Left lung (tissue), 10 donors: Measurements from ENCODE around the gene MGAT5B. TPM values are rescaled to one million over a fixed set of nuclear protein-coding genes. Genes with fewer than 3 reads are reported as not detected.

Source experiments
- ATAC-seq: fragments of 200-7000 bp; cut with Tn5 transposase; one replicate; pipeline ENCODE4 v1.9.1; 2020; ENCODE audit warnings: moderate library complexity
- DNase-seq, 4 donors: peaks; one replicate each; pipeline ENCODE4 v3.0.0-alpha.2; 2013 to 2020
- H3K27ac ChIP-seq, 2 donors: fragments of 200-600 bp; sonication (generic) in 1 of 2; one replicate each; pipeline versions ENCODE4 v1.5.0 to v1.8.0; 2020 to 2021
- H3K27me3 ChIP-seq, 2 donors: fragments of 200-600 bp; sonication (generic) in 1 of 2; one replicate each; pipeline versions ENCODE4 v1.5.0 to v1.8.0; 2020 to 2021
- H3K36me3 ChIP-seq, 2 donors: fragments of 200-600 bp; sonication (generic) in 1 of 2; one replicate each; pipeline versions ENCODE4 v1.5.0 to v1.8.0; 2020 to 2021
- H3K4me1 ChIP-seq, 2 donors: fragments of 200-600 bp; one replicate each; pipeline ENCODE4 v1.8.0; 2021
- H3K4me3 ChIP-seq, 2 donors: fragments of 200-600 bp; sonication (generic) in 1 of 2; one replicate each; pipeline versions ENCODE4 v1.5.0 to v1.8.0; 2020 to 2021; ENCODE audit warnings: mild to moderate bottlenecking in 1 of 2
- H3K9me3 ChIP-seq, 2 donors: fragments of 200-600 bp; sonication (generic) in 1 of 2; one replicate each; pipeline versions ENCODE4 v1.5.0 to v1.8.0; 2020 to 2021
- CTCF ChIP-seq, 2 donors: fragments of 200-600 bp; sonication (generic) in 1 of 2; IDR thresholded peaks; one replicate each; pipeline versions ENCODE4 v1.5.0 to v1.8.0; 2021; ENCODE audit warnings: antibody characterized with exemption in 2 of 2
- intact Hi-C, 2 donors: fragments of 100-400 bp; cut with DNase I; formaldehyde crosslinking; loops; one replicate each; pipeline versions ENCODE4 v1.11.2 to v1.14.2; 2022
- polyA plus RNA-seq, 6 donors: library from polyadenylated mRNA; unstranded; fragments of 120-200 nt; gene quantifications; one replicate each; pipeline ENCODE4 v1.2.1, GENCODE V29; 2013; ENCODE audit not compliant: insufficient read length in 6 of 6
- total RNA-seq, 2 donors: library from RNA; stranded (reverse); fragmentation: NEBNext Ultra II Directional; extraction: Animal tissue kit (Norgen Biotek cat#: 25700); gene quantifications; one replicate each; pipeline ENCODE4 v1.2.1, GENCODE V29; 2021
- donor health status: DM: no; HTN: yes; CAD: no.
- donor health status: DM: no; HTN: no; CAD: no.

Gene MGAT5B
- total and polyA plus RNA-seq, 8 donors, result 1.0 to 1.9 (median 1.3) TPM

GRCh38 chr17:76872221-76872873 is 4.1 kb downstream of the MGAT5B start:
- H3K27ac ChIP-seq, result no peak overlapping the region
- intact Hi-C loops, result no loop called here
- H3K4me1 ChIP-seq, result peaks cover 0 to 21% of the 10 kb centered on the region in 2 donors
- ATAC-seq (no peak), DNase-seq (no peak)
- no peak overlapping the region for H3K4me3 ChIP-seq
- H3K9me3 ChIP-seq, result peaks cover 0 to 7% of the 10 kb centered on the region in 2 donors
- peaks cover 27 to 58% of the 10 kb centered on the region in 2 donors for H3K27me3 ChIP-seq
- H3K36me3 ChIP-seq, result no peaks in the 10 kb centered on the region
- no peak for TF ChIP-seq CTCF (IDR thresholded peaks at IDR 0.05)

DNA sequence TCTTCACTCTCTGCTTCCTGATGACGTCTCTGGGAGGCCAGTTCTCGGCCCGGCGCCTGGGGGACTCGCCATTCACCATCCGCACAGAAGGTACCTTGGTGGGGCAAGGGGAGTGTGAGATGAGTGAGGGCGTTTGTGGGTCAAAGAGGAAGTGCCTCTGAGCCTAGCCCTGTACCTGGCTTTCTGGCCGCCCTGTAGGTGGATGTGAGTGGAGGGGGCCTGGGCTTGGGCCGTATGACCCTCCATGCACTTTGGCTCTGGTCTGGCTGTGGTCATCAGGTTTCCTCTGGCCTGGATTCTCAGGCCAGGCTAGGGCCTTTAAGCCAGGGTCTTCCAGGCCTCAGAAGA is 4.6 kb downstream of the MGAT5B start:
- peaks cover 27 to 54% of the 10 kb centered on the region in 2 donors for H3K27me3 ChIP-seq
- peaks cover 0 to 7% of the 10 kb centered on the region in 2 donors for H3K9me3 ChIP-seq
- no peak for TF ChIP-seq CTCF (IDR thresholded peaks at IDR 0.05)
- no peak for ATAC-seq
- H3K4me1 ChIP-seq, result peaks cover 0 to 16% of the 10 kb centered on the region in 2 donors
- H3K4me3 ChIP-seq, result no peak overlapping the region
- H3K27ac ChIP-seq, result no peak overlapping the region
- H3K36me3 ChIP-seq, result no peaks in the 10 kb centered on the region
- intact Hi-C loops, result no loop called here
- DNase-seq, result no peak

DNA sequence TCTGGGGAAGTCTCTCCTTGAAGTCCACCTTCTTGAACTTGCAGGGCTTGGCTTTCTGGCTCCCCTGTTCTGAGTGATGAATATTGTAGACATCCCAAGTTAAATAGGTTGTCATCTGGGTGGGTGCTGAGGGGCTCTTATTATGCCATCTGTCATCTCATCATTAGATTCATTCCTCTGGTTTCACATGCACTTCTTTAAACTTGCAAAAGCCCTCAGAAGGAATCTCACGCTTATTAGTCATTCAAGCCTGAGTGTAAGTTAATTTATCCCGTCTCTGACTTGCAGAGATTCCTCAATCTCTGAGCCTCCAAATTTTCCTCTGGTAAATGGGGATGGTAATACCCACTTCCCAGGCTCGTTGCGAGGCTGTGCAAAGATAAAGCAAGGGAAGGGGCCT is 5.7 kb downstream of the MGAT5B start:
- H3K27me3 ChIP-seq, result peaks cover 23 to 55% of the 10 kb centered on the region in 2 donors
- peaks cover 0 to 8% of the 10 kb centered on the region in 2 donors for H3K4me1 ChIP-seq
- DNase-seq, result no peak
- peaks cover 0 to 7% of the 10 kb centered on the region in 2 donors for H3K9me3 ChIP-seq
- no peak for ATAC-seq
- no peaks in the 10 kb centered on the region for H3K36me3 ChIP-seq
- no peak for TF ChIP-seq CTCF (IDR thresholded peaks at IDR 0.05)
- H3K4me3 ChIP-seq, result no peak overlapping the region
- H3K27ac ChIP-seq, result no peak overlapping the region
- intact Hi-C loops, result no loop called here

GRCh38 chr17:76877437-76877836 is 9.2 kb downstream of the MGAT5B start:
- intact Hi-C loops, result no loop called here
- no peaks in the 10 kb centered on the region for H3K4me1 ChIP-seq
- H3K36me3 ChIP-seq, result no peaks in the 10 kb centered on the region
- ATAC-seq, result no peak
- no peak overlapping the region for H3K4me3 ChIP-seq
- H3K27me3 ChIP-seq, result peaks cover 0 to 38% of the 10 kb centered on the region in 2 donors
- no peak for TF ChIP-seq CTCF (IDR thresholded peaks at IDR 0.05)
- H3K27ac ChIP-seq, result no peak overlapping the region
- DNase-seq, result no peak
- H3K9me3 ChIP-seq, result peaks cover 0 to 7% of the 10 kb centered on the region in 2 donors

DNA sequence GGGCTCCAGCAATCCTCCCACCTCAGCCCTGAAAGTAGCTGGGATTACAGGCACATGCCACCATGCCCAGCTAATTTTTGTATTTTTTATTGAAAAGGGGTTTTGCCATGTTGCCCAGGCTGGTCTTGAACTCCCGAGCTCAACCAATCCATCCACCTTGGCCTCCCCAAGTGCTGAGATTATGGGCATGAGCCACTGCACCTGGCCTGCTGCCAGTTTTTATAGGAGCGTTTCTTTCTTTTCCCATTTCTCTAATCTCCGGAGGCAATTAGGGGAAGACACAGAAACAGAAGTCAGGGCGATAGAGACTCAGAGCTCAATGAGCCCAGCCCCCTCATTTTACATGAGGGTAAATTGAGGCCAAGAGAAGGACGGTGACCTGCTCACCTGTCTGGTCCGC is 10.4 kb downstream of the MGAT5B start:
- DNase-seq (no peak), ATAC-seq (no peak)
- Histone ChIP-seq H3K4me1 (no peaks in the 10 kb centered on the region), H3K36me3 (no peaks in the 10 kb centered on the region), H3K4me3 (no peak overlapping the region), H3K27ac (no peak overlapping the region), H3K9me3 (peaks cover 0 to 7% of the 10 kb centered on the region in 2 donors), H3K27me3 (peaks cover 0 to 29% of the 10 kb centered on the region in 2 donors)
- no peak for TF ChIP-seq CTCF (IDR thresholded peaks at IDR 0.05)
- intact Hi-C loops, result no loop called here
